GM10266 (cell line): Measurements from ENCODE around the gene HOXA11.

Experiments
- DNase-seq: peaks from one replicate; pipeline ENCODE4 v3.0.0; 2012; ENCODE audit errors: extremely low spot score
- CTCF ChIP-seq: IDR thresholded peaks from 2 replicates; pipeline ENCODE4 v1.5.1; 2012; ENCODE audit warnings: mild to moderate bottlenecking, low read depth; ENCODE audit not compliant: control insufficient read depth, insufficient read depth; ENCODE audit errors: missing control alignments

The HOXA11 gene

GRCh38 chr7:27134392-27134791 lies 50.6 kb downstream of the HOXA11 start:
- no peak for DNase-seq
- TF ChIP-seq CTCF: no peak

GRCh38 chr7:27133409-27134231 lies 51.4 kb downstream of the HOXA11 start:
- no peak for DNase-seq
- TF ChIP-seq CTCF: no peak

GRCh38 chr7:27132978-27133377 lies 52.1 kb downstream of the HOXA11 start:
- TF ChIP-seq CTCF: no peak
- no peak for DNase-seq

GRCh38 chr7:27132214-27132613 lies 52.8 kb downstream of the HOXA11 start:
- DNase-seq: no peak
- no peak for TF ChIP-seq CTCF

GRCh38 chr7:27131390-27131819 lies 53.6 kb downstream of the HOXA11 start:
- no peak for TF ChIP-seq CTCF
- no peak for DNase-seq
